HUES48 (cell line): ENCODE data around the gene BPIFB3.

Experiments used
- H3K27ac ChIP-seq: one replicate; pipeline ENCODE4 v1.7.0; 2013; ENCODE audit warnings: low read depth, low read length, inconsistent platforms
- H3K27me3 ChIP-seq: 2 replicates; pipeline ENCODE4 v1.6.1; 2013; ENCODE audit warnings: mild to moderate bottlenecking, low read length; ENCODE audit not compliant: control insufficient read depth, insufficient read depth
- H3K36me3 ChIP-seq: 2 replicates; pipeline ENCODE4 v1.6.1; 2013; ENCODE audit warnings: low read length; ENCODE audit not compliant: control insufficient read depth, insufficient read depth
- H3K4me1 ChIP-seq: 2 replicates; pipeline ENCODE4 v1.6.1; 2013; ENCODE audit warnings: mild to moderate bottlenecking, low read length; ENCODE audit not compliant: control insufficient read depth, insufficient read depth
- H3K4me3 ChIP-seq: 2 replicates; pipeline ENCODE4 v1.5.1; 2013; ENCODE audit warnings: mild to moderate bottlenecking, low read depth, low read length
- H3K9ac ChIP-seq: 2 replicates; pipeline ENCODE4 v1.6.1; 2013; ENCODE audit warnings: mild to moderate bottlenecking, low read depth, low read length, moderate library complexity
- H3K9me3 ChIP-seq: 2 replicates; pipeline ENCODE4 v1.6.1; 2013; ENCODE audit warnings: low read length; ENCODE audit not compliant: control insufficient read depth, insufficient read depth

BPIFB3 gene

GRCh38 chr20:33010133-33010504 lies 43.6 kb upstream of the BPIFB3 start:
- Histone ChIP-seq H3K27me3 (no peaks in the 10 kb centered on the region), H3K4me3 (no peak overlapping the region), H3K9ac (no peak overlapping the region), H3K27ac (no peak overlapping the region), H3K4me1 (no peaks in the 10 kb centered on the region), H3K9me3 (no peaks in the 10 kb centered on the region), H3K36me3 (no peaks in the 10 kb centered on the region)

GRCh38 chr20:33010674-33011449 lies 42.8 kb upstream of the BPIFB3 start:
- no peak overlapping the region for H3K9ac ChIP-seq
- H3K27ac ChIP-seq, result no peak overlapping the region
- H3K4me1 ChIP-seq, result no peaks in the 10 kb centered on the region
- no peaks in the 10 kb centered on the region for H3K9me3 ChIP-seq
- H3K27me3 ChIP-seq, result no peaks in the 10 kb centered on the region
- no peaks in the 10 kb centered on the region for H3K36me3 ChIP-seq
- no peak overlapping the region for H3K4me3 ChIP-seq

GRCh38 chr20:33012327-33013189 lies 41.1 kb upstream of the BPIFB3 start:
- no peak overlapping the region for H3K4me3 ChIP-seq
- no peak overlapping the region for H3K27ac ChIP-seq
- H3K27me3 ChIP-seq, result no peaks in the 10 kb centered on the region
- no peaks in the 10 kb centered on the region for H3K36me3 ChIP-seq
- H3K9me3 ChIP-seq, result no peaks in the 10 kb centered on the region
- no peaks in the 10 kb centered on the region for H3K4me1 ChIP-seq
- no peak overlapping the region for H3K9ac ChIP-seq

- no peak overlapping the region for H3K4me3 ChIP-seq
- H3K27me3 ChIP-seq, result no peaks in the 10 kb centered on the region
- H3K9me3 ChIP-seq, result no peaks in the 10 kb centered on the region
- H3K36me3 ChIP-seq, result no peaks in the 10 kb centered on the region
- no peak overlapping the region for H3K9ac ChIP-seq
- H3K27ac ChIP-seq, result no peak overlapping the region
- H3K4me1 ChIP-seq, result no peaks in the 10 kb centered on the region
Measured at GRCh38 chr20:33013701-33014326, 39.9 kb upstream of the BPIFB3 start.

- H3K4me1 ChIP-seq, result no peaks in the 10 kb centered on the region
- H3K9ac ChIP-seq, result no peak overlapping the region
- H3K4me3 ChIP-seq, result no peak overlapping the region
- no peaks in the 10 kb centered on the region for H3K36me3 ChIP-seq
- H3K27me3 ChIP-seq, result no peaks in the 10 kb centered on the region
- no peak overlapping the region for H3K27ac ChIP-seq
- H3K9me3 ChIP-seq, result no peaks in the 10 kb centered on the region
Measured at GRCh38 chr20:33014336-33015113, 39.2 kb upstream of the BPIFB3 start.

- H3K9ac ChIP-seq, result no peak overlapping the region
- H3K27ac ChIP-seq, result no peak overlapping the region
- no peak overlapping the region for H3K4me3 ChIP-seq
- H3K9me3 ChIP-seq, result no peaks in the 10 kb centered on the region
- no peaks in the 10 kb centered on the region for H3K36me3 ChIP-seq
- H3K4me1 ChIP-seq, result no peaks in the 10 kb centered on the region
- no peaks in the 10 kb centered on the region for H3K27me3 ChIP-seq
Measured at GRCh38 chr20:33015114-33015484, 38.6 kb upstream of the BPIFB3 start.

GRCh38 chr20:33015700-33016580 lies 37.8 kb upstream of the BPIFB3 start:
- no peaks in the 10 kb centered on the region for H3K36me3 ChIP-seq
- no peaks in the 10 kb centered on the region for H3K4me1 ChIP-seq
- H3K4me3 ChIP-seq, result no peak overlapping the region
- no peaks in the 10 kb centered on the region for H3K9me3 ChIP-seq
- no peaks in the 10 kb centered on the region for H3K27me3 ChIP-seq
- H3K9ac ChIP-seq, result no peak overlapping the region
- H3K27ac ChIP-seq, result no peak overlapping the region

- no peaks in the 10 kb centered on the region for H3K36me3 ChIP-seq
- H3K27me3 ChIP-seq, result no peaks in the 10 kb centered on the region
- no peaks in the 10 kb centered on the region for H3K4me1 ChIP-seq
- H3K9me3 ChIP-seq, result no peaks in the 10 kb centered on the region
- no peak overlapping the region for H3K4me3 ChIP-seq
- no peak overlapping the region for H3K27ac ChIP-seq
- no peak overlapping the region for H3K9ac ChIP-seq
Measured at GRCh38 chr20:33016581-33017109, 37.1 kb upstream of the BPIFB3 start.

GRCh38 chr20:33017542-33017941 lies 36.2 kb upstream of the BPIFB3 start:
- H3K27ac ChIP-seq, result no peak overlapping the region
- H3K9ac ChIP-seq, result no peak overlapping the region
- H3K4me3 ChIP-seq, result no peak overlapping the region
- H3K9me3 ChIP-seq, result no peaks in the 10 kb centered on the region
- no peaks in the 10 kb centered on the region for H3K36me3 ChIP-seq
- no peaks in the 10 kb centered on the region for H3K4me1 ChIP-seq
- no peaks in the 10 kb centered on the region for H3K27me3 ChIP-seq
